ENCODE results near the gene BPIFB2. TPM values are rescaled to one million over a fixed set of nuclear protein-coding genes. Genes with fewer than 3 reads are reported as not detected.

The BPIFB2 gene
- total RNA-seq, 1 donor from 2014 or later, result not detected

DNA sequence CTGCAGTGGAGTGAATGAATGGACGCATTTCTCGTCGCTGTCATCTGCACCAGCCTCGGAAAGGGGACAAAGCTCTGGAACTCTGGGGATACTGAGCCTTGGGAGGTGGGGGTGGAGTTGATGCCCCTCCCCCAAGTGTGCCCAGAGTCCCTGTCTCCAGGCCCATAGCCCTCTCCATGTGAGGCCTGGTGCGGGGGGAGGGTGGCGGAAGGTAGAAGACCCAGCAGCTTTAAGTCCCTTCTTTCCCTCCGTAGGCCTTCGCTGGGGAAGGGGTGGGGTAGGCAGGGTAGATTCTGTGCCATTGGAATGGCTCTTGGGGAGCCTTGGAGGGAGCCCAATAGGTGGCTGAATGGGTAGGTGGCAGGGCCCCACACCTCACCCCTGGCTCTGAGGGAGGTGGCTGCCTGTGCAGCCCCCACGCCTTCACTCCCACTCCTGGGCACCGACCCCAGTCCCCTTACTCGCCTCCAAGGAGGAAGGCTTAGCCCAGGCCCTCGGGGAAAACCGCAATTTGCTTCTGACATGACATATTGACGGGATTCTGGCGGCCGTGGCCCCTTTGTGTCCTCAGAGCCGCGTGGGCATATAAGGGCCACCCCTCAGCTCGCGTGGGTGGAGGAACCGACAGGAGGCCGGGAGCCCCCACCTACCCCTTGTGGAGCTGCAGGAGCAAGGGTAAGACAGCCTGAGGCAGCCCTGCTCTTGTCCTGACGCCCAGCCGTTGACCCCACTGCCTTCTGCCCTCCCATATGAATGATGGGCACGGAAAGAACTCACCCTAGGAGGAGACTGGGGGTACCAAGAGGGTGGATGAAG lies 46.0 kb downstream of the BPIFB2 start, which contains the start of gene BPIFB3:
Gene BPIFB3 (plus strand): TSS at position 613 of the 816 bp plus-strand sequence. CDS start 1,533 bp downstream, outside the sequence.
- H3K4me1 ChIP-seq, result no peaks in the 10 kb centered on the region
- DNase-seq, result no peak
- no peaks in the 10 kb centered on the region for H3K9me3 ChIP-seq
- H3K27me3 ChIP-seq, result no peaks in the 10 kb centered on the region
- TF ChIP-seq, protein P1, sequence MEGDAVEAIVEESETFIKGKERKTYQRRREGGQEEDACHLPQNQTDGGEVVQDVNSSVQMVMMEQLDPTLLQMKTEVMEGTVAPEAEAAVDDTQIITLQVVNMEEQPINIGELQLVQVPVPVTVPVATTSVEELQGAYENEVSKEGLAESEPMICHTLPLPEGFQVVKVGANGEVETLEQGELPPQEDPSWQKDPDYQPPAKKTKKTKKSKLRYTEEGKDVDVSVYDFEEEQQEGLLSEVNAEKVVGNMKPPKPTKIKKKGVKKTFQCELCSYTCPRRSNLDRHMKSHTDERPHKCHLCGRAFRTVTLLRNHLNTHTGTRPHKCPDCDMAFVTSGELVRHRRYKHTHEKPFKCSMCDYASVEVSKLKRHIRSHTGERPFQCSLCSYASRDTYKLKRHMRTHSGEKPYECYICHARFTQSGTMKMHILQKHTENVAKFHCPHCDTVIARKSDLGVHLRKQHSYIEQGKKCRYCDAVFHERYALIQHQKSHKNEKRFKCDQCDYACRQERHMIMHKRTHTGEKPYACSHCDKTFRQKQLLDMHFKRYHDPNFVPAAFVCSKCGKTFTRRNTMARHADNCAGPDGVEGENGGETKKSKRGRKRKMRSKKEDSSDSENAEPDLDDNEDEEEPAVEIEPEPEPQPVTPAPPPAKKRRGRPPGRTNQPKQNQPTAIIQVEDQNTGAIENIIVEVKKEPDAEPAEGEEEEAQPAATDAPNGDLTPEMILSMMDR (IDR thresholded peaks at IDR 0.05), result no peak
- no peak within 1 kb of the TSS for H3K27ac ChIP-seq
- intact Hi-C loops (cut with DNase I), result no loop called here
- no peaks in the 10 kb centered on the region for H3K36me3 ChIP-seq
- no peak within 1 kb of the TSS for H3K4me3 ChIP-seq
- no peak for ATAC-seq

DNA sequence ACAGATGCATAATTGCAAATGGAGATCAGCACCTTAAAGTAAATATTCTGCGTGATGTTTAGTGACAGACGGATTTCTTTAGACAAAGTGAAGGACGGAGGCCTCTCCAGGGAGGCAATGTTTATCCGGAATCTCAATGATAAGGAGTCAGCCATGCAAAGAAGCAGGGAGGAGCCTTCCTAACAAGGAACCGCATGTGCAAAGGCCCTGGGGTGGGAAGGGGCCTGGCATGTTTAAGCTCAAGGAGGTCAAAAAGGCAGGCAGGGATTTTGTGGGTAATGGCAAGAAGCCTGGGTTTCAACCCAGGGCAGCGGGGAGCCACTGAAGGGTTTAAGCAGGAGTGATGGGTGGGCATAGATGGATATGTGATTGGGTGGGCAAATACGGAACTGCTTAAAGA lies 46.9 kb downstream of the BPIFB2 start:
- ATAC-seq (no peak), DNase-seq (no peak)
- H3K27ac ChIP-seq, result no peak overlapping the region
- no peaks in the 10 kb centered on the region for H3K9me3 ChIP-seq
- no peaks in the 10 kb centered on the region for H3K4me1 ChIP-seq
- intact Hi-C loops (cut with DNase I), result no loop called here
- no peak overlapping the region for H3K4me3 ChIP-seq
- H3K36me3 ChIP-seq, result no peaks in the 10 kb centered on the region
- H3K27me3 ChIP-seq, result no peaks in the 10 kb centered on the region
- TF ChIP-seq, protein P1 (IDR thresholded peaks at IDR 0.05), result no peak

DNA sequence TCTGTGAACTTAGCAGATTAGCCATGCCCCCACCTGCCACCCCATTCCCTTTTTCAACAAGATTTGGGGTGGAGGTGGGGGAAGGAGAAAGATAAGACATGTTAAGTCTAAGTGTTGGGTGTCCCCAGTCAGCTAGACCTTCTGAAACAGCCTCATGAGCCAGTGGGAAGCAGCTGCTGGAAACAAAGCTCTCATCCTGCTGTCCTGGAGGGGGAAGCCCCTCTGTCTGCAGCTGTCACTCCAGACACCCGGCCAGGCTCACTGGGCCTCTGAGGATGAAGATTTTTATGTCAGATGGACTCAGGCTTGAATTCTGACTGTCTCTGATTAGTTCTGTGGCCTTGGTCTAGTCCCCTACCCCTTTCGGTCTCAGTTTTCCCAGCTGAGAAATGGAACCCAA lies 47.3 kb downstream of the BPIFB2 start:
- DNase-seq (no peak), ATAC-seq (no peak)
- Histone ChIP-seq H3K4me3 (no peak overlapping the region), H3K4me1 (no peaks in the 10 kb centered on the region), H3K36me3 (no peaks in the 10 kb centered on the region), H3K9me3 (no peaks in the 10 kb centered on the region), H3K27me3 (no peaks in the 10 kb centered on the region), H3K27ac (no peak overlapping the region)
- TF ChIP-seq, protein P1 (IDR thresholded peaks at IDR 0.05), result no peak
- intact Hi-C loops (cut with DNase I), result no loop called here

DNA sequence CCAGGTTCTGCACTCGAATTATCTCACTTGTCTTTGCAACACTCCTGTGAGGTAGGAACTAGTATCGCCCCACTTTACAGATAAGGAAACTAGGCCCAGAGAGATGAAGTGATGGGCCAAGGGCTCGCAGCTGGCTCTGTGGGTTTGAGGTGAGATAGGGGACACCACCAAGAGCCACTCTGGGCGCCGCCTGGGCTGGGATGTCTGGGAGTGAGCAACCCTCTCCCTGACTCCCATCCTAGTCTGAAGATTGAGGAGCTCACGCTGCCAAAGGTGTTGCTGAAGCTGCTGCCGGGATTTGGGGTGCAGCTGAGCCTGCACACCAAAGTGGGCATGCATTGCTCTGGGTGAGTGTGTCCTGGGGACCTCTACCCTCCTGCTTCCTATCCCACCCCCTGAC lies 51.6 kb downstream of the BPIFB2 start:
- TF ChIP-seq, protein P1 (IDR thresholded peaks at IDR 0.05), result no peak
- Histone ChIP-seq H3K9me3 (no peaks in the 10 kb centered on the region), H3K36me3 (no peaks in the 10 kb centered on the region), H3K4me3 (no peak overlapping the region), H3K4me1 (no peaks in the 10 kb centered on the region), H3K27me3 (no peaks in the 10 kb centered on the region), H3K27ac (no peak overlapping the region)
- peak; percentile 9 for DNase-seq
- no peak for ATAC-seq
- intact Hi-C loops (cut with DNase I), result no loop called here

DNA sequence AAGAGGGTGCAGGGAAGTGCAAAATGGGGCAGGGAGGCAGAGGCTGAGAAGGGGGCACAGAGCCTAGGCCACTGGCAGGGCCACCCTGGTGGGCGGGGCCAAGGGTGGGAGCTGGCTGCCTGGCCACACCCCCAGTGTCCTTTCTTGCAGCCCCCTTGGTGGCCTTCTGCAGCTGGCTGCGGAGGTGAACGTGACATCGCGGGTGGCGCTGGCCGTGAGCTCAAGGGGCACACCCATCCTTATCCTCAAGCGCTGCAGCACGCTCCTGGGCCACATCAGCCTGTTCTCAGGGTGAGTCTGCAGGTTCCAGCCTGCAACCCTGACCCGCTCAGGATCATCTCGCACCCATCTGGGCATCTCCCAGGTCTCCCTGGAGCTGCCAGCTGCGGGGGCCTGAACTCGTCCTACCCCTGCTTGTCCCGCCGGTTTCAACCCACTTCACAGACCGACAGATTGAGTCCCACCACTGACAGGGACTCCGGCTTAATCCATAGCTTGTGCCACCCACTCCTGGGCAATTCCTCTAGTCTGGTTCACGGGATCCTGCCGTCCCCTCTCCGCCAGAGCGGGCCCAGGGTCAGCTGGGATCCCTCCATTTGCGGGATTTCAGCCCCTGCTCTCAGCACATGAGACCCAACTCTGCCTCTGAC lies 52.4 kb downstream of the BPIFB2 start:
- no peaks in the 10 kb centered on the region for H3K27me3 ChIP-seq
- ATAC-seq (no peak), DNase-seq (no peak)
- TF ChIP-seq, protein P1 (IDR thresholded peaks at IDR 0.05), result no peak
- no peaks in the 10 kb centered on the region for H3K9me3 ChIP-seq
- intact Hi-C loops (cut with DNase I), result no loop called here
- H3K4me3 ChIP-seq, result no peak overlapping the region
- H3K36me3 ChIP-seq, result no peaks in the 10 kb centered on the region
- H3K27ac ChIP-seq, result no peak overlapping the region
- no peaks in the 10 kb centered on the region for H3K4me1 ChIP-seq
